ENCODE data around the gene STAG2. TPM values are rescaled to one million over a fixed set of nuclear protein-coding genes. Genes with fewer than 3 reads are reported as not detected.

The STAG2 gene
- total RNA-seq, 1 donor from 2014 or later, result 54.0 TPM

DNA sequence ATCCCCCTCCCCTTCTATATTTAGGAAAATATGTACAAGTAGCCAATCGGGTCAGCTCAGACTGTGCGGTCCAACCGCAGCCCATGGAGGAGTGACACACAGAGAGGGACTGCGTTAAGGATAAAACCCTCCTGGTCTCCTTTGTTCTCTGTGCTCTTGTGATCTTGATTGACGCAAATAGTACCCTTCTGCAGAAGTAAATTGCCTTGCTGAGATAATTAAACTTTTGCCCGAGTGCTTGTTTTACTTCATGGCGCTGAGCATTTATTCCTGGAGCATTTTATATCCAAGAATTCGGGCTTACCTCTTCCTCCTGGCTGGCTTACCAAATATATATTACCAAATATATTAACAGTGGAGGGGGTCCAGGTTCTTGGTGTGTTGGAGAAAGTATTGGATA lies 184.2 kb downstream of the STAG2 start:
- Histone ChIP-seq H3K36me3 (no peaks in the 10 kb centered on the region), H3K4me3 (no peak overlapping the region), H3K27me3 (no peaks in the 10 kb centered on the region), H3K4me1 (no peaks in the 10 kb centered on the region), H3K9me3 (no peaks in the 10 kb centered on the region), H3K27ac (no peak overlapping the region)
- DNase-seq (ENCODE audit: extremely low spot score in 2 of 2), result no peak
- intact Hi-C loops (cut with DNase I), result no loop called here
- TF ChIP-seq POLR2A (IDR thresholded peaks at IDR 0.05) (no peak), POLR2AphosphoS5 (IDR thresholded peaks at IDR 0.05; ENCODE audit: insufficient read depth in 1 of 2, low read depth in 1 of 2) (no peak)
- TF ChIP-seq, protein P1, sequence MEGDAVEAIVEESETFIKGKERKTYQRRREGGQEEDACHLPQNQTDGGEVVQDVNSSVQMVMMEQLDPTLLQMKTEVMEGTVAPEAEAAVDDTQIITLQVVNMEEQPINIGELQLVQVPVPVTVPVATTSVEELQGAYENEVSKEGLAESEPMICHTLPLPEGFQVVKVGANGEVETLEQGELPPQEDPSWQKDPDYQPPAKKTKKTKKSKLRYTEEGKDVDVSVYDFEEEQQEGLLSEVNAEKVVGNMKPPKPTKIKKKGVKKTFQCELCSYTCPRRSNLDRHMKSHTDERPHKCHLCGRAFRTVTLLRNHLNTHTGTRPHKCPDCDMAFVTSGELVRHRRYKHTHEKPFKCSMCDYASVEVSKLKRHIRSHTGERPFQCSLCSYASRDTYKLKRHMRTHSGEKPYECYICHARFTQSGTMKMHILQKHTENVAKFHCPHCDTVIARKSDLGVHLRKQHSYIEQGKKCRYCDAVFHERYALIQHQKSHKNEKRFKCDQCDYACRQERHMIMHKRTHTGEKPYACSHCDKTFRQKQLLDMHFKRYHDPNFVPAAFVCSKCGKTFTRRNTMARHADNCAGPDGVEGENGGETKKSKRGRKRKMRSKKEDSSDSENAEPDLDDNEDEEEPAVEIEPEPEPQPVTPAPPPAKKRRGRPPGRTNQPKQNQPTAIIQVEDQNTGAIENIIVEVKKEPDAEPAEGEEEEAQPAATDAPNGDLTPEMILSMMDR (IDR thresholded peaks at IDR 0.05), result no peak

DNA sequence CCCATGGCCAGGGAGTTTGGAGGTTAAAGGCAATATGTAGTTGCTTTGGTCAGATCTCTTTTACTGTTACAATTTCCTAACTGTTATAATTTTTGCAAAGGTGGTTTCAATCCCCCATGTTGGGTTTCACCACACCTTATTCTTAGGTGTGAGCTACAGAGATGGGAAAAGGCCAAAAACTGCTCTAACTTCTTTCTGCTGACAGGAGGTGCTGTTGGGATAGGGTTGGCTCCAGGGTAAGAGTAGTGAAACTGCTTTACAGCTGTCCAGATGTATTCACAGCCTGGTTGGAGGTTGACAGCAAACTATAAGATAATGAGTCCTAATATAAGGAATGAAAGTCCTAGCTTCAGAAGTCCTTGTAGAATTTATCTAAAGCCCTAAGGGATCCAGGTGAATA lies 189.7 kb downstream of the STAG2 start:
- Histone ChIP-seq H3K27me3 (no peaks in the 10 kb centered on the region), H3K36me3 (no peaks in the 10 kb centered on the region), H3K27ac (no peak overlapping the region), H3K4me3 (no peak overlapping the region), H3K9me3 (no peaks in the 10 kb centered on the region), H3K4me1 (no peaks in the 10 kb centered on the region)
- DNase-seq (ENCODE audit: extremely low spot score in 2 of 2), result no peak
- TF ChIP-seq POLR2AphosphoS5 (IDR thresholded peaks at IDR 0.05; ENCODE audit: insufficient read depth in 1 of 2, low read depth in 1 of 2) (no peak), POLR2A (IDR thresholded peaks at IDR 0.05) (no peak)
- TF ChIP-seq, protein P1 (IDR thresholded peaks at IDR 0.05), result no peak
- intact Hi-C loops (cut with DNase I), result no loop called here

Other genes with a start within 250 kb of the STAG2 start
- 86.7 TPM for gene THOC2, start 228.7 kb upstream of the STAG2 start, total RNA-seq
- gene XIAP, start 101.7 kb upstream of the STAG2 start, total RNA-seq, result 15.5 TPM